Measurements from ENCODE around the gene CNPY3.

- TF ChIP-seq CTCF (IDR thresholded peaks at IDR 0.05 in 2 of 3, conservative IDR thresholded peaks at IDR 0.05 in 1 of 3; ENCODE audit: control insufficient read depth in 2 of 3, extremely low read depth in 1 of 3, insufficient read depth in 1 of 3, low read depth in 3 of 3, low read length in 3 of 3) (peak in 2 of 3 experiments; percentile 42 to 44; a peak in 4 of 6 replicates), GABPA (IDR thresholded peaks at IDR 0.05; ENCODE audit: low read depth) (no peak), ZNF274 (IDR thresholded peaks at IDR 0.05; ENCODE audit: insufficient read depth, insufficient read length) (no peak), NR2F1 (conservative IDR thresholded peaks at IDR 0.05) (no peak), RFX5 (IDR thresholded peaks at IDR 0.05; ENCODE audit: low read depth, low read length) (no peak), POLR2A (IDR thresholded peaks at IDR 0.05; ENCODE audit: low read depth, low read length) (no peak), EP300 (IDR thresholded peaks at IDR 0.05; ENCODE audit: borderline replicate concordance in 1 of 2, control insufficient read depth in 1 of 2, low read depth in 2 of 2, low read length in 2 of 2) (no peak), SMC3 (IDR thresholded peaks at IDR 0.05; ENCODE audit: borderline replicate concordance, low read length) (peak; percentile 8; the same call in 1 of the 2 replicates), IKZF1 (conservative IDR thresholded peaks at IDR 0.05) (no peak), TCF7 (IDR thresholded peaks at IDR 0.05; ENCODE audit: borderline replicate concordance) (no peak), MAX (IDR thresholded peaks at IDR 0.05; ENCODE audit: low read depth, low read length) (no peak)
These were observed 34.8 kb downstream of the CNPY3 start for GRCh38 chr6:42963855-42964605.

All from GM12878 (cell line).